Measurements from ENCODE around the gene CREB3L2. TPM values are rescaled to one million over a fixed set of nuclear protein-coding genes. Genes with fewer than 3 reads are reported as not detected.

The CREB3L2 gene
- polyA plus RNA-seq, 2 of the 4 experiments (the other 2 are of a cell fraction), result 16.3 to 32.2 TPM

DNA sequence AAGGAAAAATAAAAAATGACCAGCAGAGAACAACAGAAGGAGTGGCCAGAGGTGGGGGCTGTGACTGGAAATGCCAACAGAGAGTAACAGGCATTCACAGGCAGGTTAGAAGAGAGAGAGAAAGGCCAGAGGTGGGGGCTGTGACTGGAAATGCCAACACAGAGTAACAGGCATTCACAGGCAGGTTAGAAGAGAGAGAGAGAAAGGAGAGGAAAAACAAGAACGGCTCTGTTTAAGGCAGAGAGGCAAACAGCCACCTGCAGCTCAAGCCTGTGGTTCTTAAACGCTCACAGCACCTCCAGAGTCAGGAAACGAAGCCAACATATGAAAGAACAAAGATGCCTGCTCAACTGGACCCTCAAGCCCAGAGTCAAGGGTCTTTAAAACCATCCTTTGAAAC lies 115.6 kb downstream of the CREB3L2 start:
- FAIRE-seq (no peak), ATAC-seq (no peak), DNase-seq (ENCODE audit: low read depth in 1 of 2, low spot score in 1 of 2) (no peak)
- ChIA-PET POLR2A (no interaction called here), CTCF (interaction anchor here (0.9 to 2.9 kb wide), 4 partner anchors 9 to 260 kb away, joined by 3 to 14 read pairs (median 4); no protein-coding TSS in a partner anchor)
- no peak overlapping the region for H3K4me3 ChIP-seq
- 88% methylated on average over 3 of the region's 3 CpGs for WGBS (ENCODE audit: missing lambda C conversion rate)
- peaks cover 9% of the 10 kb centered on the region for H3K9me3 ChIP-seq
- no peak overlapping the region for H3K4me2 ChIP-seq
- H3K27ac ChIP-seq, result no peak overlapping the region
- H3K4me1 ChIP-seq, result peaks cover 22% of the 10 kb centered on the region
- TF ChIP-seq JUNB (IDR thresholded peaks at IDR 0.05), result no peak
- TF ChIP-seq MAZ (IDR thresholded peaks at IDR 0.05; ENCODE audit: borderline replicate concordance, low read depth, low read length), result no peak
- TF ChIP-seq, protein P1, sequence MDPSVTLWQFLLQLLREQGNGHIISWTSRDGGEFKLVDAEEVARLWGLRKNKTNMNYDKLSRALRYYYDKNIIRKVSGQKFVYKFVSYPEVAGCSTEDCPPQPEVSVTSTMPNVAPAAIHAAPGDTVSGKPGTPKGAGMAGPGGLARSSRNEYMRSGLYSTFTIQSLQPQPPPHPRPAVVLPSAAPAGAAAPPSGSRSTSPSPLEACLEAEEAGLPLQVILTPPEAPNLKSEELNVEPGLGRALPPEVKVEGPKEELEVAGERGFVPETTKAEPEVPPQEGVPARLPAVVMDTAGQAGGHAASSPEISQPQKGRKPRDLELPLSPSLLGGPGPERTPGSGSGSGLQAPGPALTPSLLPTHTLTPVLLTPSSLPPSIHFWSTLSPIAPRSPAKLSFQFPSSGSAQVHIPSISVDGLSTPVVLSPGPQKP (IDR thresholded peaks at IDR 0.05; ENCODE audit: low read depth, low read length), result no peak
- TF ChIP-seq, protein P2, sequence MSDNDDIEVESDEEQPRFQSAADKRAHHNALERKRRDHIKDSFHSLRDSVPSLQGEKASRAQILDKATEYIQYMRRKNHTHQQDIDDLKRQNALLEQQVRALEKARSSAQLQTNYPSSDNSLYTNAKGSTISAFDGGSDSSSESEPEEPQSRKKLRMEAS (IDR thresholded peaks at IDR 0.05), result no peak
- TF ChIP-seq, protein P3, sequence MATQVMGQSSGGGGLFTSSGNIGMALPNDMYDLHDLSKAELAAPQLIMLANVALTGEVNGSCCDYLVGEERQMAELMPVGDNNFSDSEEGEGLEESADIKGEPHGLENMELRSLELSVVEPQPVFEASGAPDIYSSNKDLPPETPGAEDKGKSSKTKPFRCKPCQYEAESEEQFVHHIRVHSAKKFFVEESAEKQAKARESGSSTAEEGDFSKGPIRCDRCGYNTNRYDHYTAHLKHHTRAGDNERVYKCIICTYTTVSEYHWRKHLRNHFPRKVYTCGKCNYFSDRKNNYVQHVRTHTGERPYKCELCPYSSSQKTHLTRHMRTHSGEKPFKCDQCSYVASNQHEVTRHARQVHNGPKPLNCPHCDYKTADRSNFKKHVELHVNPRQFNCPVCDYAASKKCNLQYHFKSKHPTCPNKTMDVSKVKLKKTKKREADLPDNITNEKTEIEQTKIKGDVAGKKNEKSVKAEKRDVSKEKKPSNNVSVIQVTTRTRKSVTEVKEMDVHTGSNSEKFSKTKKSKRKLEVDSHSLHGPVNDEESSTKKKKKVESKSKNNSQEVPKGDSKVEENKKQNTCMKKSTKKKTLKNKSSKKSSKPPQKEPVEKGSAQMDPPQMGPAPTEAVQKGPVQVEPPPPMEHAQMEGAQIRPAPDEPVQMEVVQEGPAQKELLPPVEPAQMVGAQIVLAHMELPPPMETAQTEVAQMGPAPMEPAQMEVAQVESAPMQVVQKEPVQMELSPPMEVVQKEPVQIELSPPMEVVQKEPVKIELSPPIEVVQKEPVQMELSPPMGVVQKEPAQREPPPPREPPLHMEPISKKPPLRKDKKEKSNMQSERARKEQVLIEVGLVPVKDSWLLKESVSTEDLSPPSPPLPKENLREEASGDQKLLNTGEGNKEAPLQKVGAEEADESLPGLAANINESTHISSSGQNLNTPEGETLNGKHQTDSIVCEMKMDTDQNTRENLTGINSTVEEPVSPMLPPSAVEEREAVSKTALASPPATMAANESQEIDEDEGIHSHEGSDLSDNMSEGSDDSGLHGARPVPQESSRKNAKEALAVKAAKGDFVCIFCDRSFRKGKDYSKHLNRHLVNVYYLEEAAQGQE (IDR thresholded peaks at IDR 0.05), result no peak
- TF ChIP-seq ESRRA (IDR thresholded peaks at IDR 0.05; ENCODE audit: borderline replicate concordance, low read length), result no peak
- no peak for TF ChIP-seq MAFK (IDR thresholded peaks at IDR 0.05; ENCODE audit: partially characterized antibody)
- TF ChIP-seq PHF8 (IDR thresholded peaks at IDR 0.05; ENCODE audit: borderline replicate concordance, low read depth), result no peak
- TF ChIP-seq CBX8 (IDR thresholded peaks at IDR 0.05), result no peak

DNA sequence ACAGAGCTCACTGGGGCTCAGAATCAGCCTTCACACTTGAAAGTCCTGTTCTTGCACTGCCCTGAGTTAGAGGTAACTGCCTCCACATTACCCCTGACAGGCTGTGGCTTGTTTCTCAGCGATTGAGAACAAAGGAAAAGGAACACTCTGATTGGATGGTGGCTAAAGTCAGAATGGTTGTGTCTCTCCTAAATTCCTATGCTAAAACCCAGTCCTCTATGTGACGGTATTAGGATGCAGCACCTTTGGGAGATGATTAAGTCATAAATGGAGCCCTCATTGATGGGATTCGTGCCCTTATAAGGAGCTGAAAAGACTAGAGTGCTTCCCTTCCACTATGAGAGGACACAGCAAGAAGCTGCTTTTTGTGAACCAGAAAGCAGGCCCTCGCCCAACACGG lies 116.2 kb downstream of the CREB3L2 start:
- H3K9me3 ChIP-seq, result peaks cover 15% of the 10 kb centered on the region
- H3K4me1 ChIP-seq, result peaks cover 16% of the 10 kb centered on the region
- CTCF ChIA-PET, result interaction anchor here (0.6 to 2.9 kb wide), 7 partner anchors 9 to 259 kb away, joined by 3 to 14 read pairs (median 3); no protein-coding TSS in a partner anchor
- no peak overlapping the region for H3K4me3 ChIP-seq
- DNase-seq (ENCODE audit: low read depth in 1 of 2, low spot score in 1 of 2), result no peak
- TF ChIP-seq, protein P4, sequence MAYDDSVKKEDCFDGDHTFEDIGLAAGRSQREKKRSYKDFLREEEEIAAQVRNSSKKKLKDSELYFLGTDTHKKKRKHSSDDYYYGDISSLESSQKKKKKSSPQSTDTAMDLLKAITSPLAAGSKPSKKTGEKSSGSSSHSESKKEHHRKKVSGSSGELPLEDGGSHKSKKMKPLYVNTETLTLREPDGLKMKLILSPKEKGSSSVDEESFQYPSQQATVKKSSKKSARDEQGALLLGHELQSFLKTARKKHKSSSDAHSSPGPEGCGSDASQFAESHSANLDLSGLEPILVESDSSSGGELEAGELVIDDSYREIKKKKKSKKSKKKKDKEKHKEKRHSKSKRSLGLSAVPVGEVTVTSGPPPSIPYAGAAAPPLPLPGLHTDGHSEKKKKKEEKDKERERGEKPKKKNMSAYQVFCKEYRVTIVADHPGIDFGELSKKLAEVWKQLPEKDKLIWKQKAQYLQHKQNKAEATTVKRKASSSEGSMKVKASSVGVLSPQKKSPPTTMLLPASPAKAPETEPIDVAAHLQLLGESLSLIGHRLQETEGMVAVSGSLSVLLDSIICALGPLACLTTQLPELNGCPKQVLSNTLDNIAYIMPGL (CRISPR knock-in tag; IDR thresholded peaks at IDR 0.05; ENCODE audit: borderline replicate concordance), result no peak
- TF ChIP-seq NPAS2 (CRISPR knock-in tag; IDR thresholded peaks at IDR 0.05; ENCODE audit: borderline replicate concordance) (no peak), RFX5 (IDR thresholded peaks at IDR 0.05) (no peak), MAZ (IDR thresholded peaks at IDR 0.05; ENCODE audit: borderline replicate concordance, low read depth, low read length) (no peak)
- no peak overlapping the region for H3K27ac ChIP-seq
- POLR2A ChIA-PET, result no interaction called here
- WGBS (ENCODE audit: missing lambda C conversion rate), result 97% methylated on average over 5 of the region's 5 CpGs
- H3K4me2 ChIP-seq, result no peak overlapping the region
- no peak for ATAC-seq
- FAIRE-seq, result no peak

DNA sequence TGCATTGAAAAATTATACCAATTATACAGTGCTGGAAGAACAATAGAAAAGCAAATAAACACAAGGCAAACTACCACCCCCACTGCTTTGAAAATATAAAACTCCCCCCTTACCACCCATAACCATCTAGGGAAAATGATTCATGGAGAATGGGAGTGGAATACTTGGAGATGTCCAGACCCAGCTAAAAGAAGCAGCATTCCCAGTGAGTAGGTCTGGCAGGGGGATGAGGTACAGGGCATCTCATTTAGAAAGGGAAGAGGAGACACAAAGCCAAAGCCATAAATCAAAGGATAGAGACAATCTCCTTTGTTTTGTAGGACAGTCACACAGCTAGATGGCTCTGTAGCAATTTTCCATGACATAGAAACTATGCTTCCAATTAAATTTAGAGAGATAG lies 119.1 kb downstream of the CREB3L2 start:
- ATAC-seq (peak; percentile 36 to 45; a peak in 5 of 6 replicates), FAIRE-seq (no peak), DNase-seq (ENCODE audit: low read depth in 1 of 2, low spot score in 1 of 2) (no peak)
- H3K9me3 ChIP-seq, result peaks cover 15% of the 10 kb centered on the region
- TF ChIP-seq FOSB (CRISPR knock-in tag; IDR thresholded peaks at IDR 0.05), result no peak
- TF ChIP-seq, protein P2 (IDR thresholded peaks at IDR 0.05), result no peak
- no peak for TF ChIP-seq PHF8 (IDR thresholded peaks at IDR 0.05; ENCODE audit: borderline replicate concordance, low read depth)
- TF ChIP-seq, protein P5, sequence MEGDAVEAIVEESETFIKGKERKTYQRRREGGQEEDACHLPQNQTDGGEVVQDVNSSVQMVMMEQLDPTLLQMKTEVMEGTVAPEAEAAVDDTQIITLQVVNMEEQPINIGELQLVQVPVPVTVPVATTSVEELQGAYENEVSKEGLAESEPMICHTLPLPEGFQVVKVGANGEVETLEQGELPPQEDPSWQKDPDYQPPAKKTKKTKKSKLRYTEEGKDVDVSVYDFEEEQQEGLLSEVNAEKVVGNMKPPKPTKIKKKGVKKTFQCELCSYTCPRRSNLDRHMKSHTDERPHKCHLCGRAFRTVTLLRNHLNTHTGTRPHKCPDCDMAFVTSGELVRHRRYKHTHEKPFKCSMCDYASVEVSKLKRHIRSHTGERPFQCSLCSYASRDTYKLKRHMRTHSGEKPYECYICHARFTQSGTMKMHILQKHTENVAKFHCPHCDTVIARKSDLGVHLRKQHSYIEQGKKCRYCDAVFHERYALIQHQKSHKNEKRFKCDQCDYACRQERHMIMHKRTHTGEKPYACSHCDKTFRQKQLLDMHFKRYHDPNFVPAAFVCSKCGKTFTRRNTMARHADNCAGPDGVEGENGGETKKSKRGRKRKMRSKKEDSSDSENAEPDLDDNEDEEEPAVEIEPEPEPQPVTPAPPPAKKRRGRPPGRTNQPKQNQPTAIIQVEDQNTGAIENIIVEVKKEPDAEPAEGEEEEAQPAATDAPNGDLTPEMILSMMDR (IDR thresholded peaks at IDR 0.05), result no peak
- TF ChIP-seq EP300 (IDR thresholded peaks at IDR 0.05), result no peak
- TF ChIP-seq CBX2 (IDR thresholded peaks at IDR 0.05; ENCODE audit: borderline replicate concordance, low read depth), result no peak
- no peak for TF ChIP-seq ZNF302 (CRISPR knock-in tag; IDR thresholded peaks at IDR 0.05)
- TF ChIP-seq, protein P6, sequence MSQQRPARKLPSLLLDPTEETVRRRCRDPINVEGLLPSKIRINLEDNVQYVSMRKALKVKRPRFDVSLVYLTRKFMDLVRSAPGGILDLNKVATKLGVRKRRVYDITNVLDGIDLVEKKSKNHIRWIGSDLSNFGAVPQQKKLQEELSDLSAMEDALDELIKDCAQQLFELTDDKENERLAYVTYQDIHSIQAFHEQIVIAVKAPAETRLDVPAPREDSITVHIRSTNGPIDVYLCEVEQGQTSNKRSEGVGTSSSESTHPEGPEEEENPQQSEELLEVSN (IDR thresholded peaks at IDR 0.05; ENCODE audit: borderline replicate concordance, low read depth), result no peak
- no peak for TF ChIP-seq ZSCAN20 (CRISPR knock-in tag; IDR thresholded peaks at IDR 0.05)
- TF ChIP-seq, protein P1 (IDR thresholded peaks at IDR 0.05; ENCODE audit: low read depth, low read length), result no peak
- peak overlapping the region; percentile 62 for H3K4me2 ChIP-seq
- H3K4me1 ChIP-seq, result peaks cover 15% of the 10 kb centered on the region
- ChIA-PET POLR2A (no interaction called here), CTCF (interaction anchor here (0.6 to 2.4 kb wide), 6 partner anchors 12 to 277 kb away, joined by 3 to 8 read pairs (median 4); no protein-coding TSS in a partner anchor)
- no peak overlapping the region for H3K4me3 ChIP-seq
- H3K27ac ChIP-seq, result peak overlapping the region; percentile 69 to 80

Data from A549 (cell line).